Tibial artery (tissue), 4 donors: ENCODE measurements around the gene RASA1.

Experiments
- DNase-seq, 2 donors: peaks; one replicate each; pipeline ENCODE4 v3.0.0-alpha.2; 2019
- H3K27ac ChIP-seq, 2 donors: fragments of 200-600 bp; sonication (generic) in 1 of 2; 1 replicate in 1 of 2; 2 replicates in 1 of 2; pipeline ENCODE4 v1.5.1; 2018 to 2019; ENCODE audit warnings: mild to moderate bottlenecking in 1 of 2
- H3K27me3 ChIP-seq, 2 donors: fragments of 200-600 bp; sonication (generic) in 1 of 2; one replicate each; pipeline versions ENCODE4 v1.5.1 to v1.6.0; 2016 to 2019
- H3K36me3 ChIP-seq, 3 donors: fragments of 200-600 bp; sonication (generic) in 2 of 3; one replicate each; pipeline ENCODE4 v1.5.1; 2016 to 2019; ENCODE audit warnings: mild to moderate bottlenecking in 2 of 3
- H3K4me1 ChIP-seq, 4 donors: fragments of 200-600 bp; sonication (generic) in 2 of 4; 1 replicate in 3 of 4; 2 replicates in 1 of 4; pipeline ENCODE4 v1.5.1; 2016 to 2019
- H3K4me3 ChIP-seq, 2 donors: fragments of 200-600 bp; sonication (generic) in 1 of 2; 1 replicate in 1 of 2; 2 replicates in 1 of 2; pipeline ENCODE4 v1.5.1; 2018 to 2019; ENCODE audit warnings: mild to moderate bottlenecking in 2 of 2
- H3K9me3 ChIP-seq, 3 donors: fragments of 200-600 bp; sonication (generic) in 1 of 3; one replicate each; pipeline ENCODE4 v1.5.1; 2016 to 2019
- CTCF ChIP-seq, 2 experiments: fragments of 200-600 bp in 1 of 2; fragments of 450-650 bp in 1 of 2; IDR thresholded peaks; one replicate each; pipeline ENCODE4 v1.5.1; 2017 to 2019; ENCODE audit warnings: antibody characterized with exemption in 2 of 2, mild to moderate bottlenecking in 1 of 2, moderate library complexity in 1 of 2
- intact Hi-C: fragments of 100-400 bp; cut with DNase I; formaldehyde crosslinking; loops from one replicate; pipeline ENCODE4 v1.15.0; 2023; ENCODE audit warnings: low total_unique reads

RASA1 gene

DNA sequence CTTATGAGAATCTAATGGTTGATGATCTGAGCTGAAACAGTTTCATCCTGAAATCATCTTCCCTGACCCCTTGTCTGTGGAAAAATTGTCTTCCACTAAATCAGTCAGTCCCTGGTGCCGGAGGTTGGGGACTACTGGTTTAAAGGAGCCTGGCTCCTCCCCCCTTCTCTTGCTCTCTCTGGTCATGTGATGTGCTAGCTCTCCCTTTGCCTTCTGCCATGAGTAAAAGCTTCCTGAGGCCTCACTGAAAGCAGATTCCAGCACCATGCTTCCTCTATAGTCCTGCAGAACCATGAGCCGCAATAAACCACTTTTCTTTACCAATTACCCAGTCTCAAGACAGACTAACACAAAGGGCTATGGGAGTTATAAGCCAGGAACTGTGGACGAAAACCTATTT, 54.7 kb downstream of the RASA1 start:
- Histone ChIP-seq H3K27me3 (no peaks in the 10 kb centered on the region), H3K36me3 (peaks cover 0 to 14% (median 0%) of the 10 kb centered on the region in 3 donors), H3K4me1 (peaks cover 0 to 15% (median 2%) of the 10 kb centered on the region in 4 donors), H3K9me3 (no peaks in the 10 kb centered on the region), H3K27ac (no peak overlapping the region), H3K4me3 (no peak overlapping the region)
- no peak for TF ChIP-seq CTCF (IDR thresholded peaks at IDR 0.05)
- intact Hi-C loops: no loop called here
- no peak for DNase-seq

- Histone ChIP-seq H3K27me3 (no peaks in the 10 kb centered on the region), H3K4me3 (no peak overlapping the region), H3K27ac (no peak overlapping the region), H3K36me3 (peaks cover 0 to 2% (median 0%) of the 10 kb centered on the region in 3 donors), H3K9me3 (no peaks in the 10 kb centered on the region), H3K4me1 (peaks cover 0 to 21% (median 2%) of the 10 kb centered on the region in 4 donors)
- no peak for TF ChIP-seq CTCF (IDR thresholded peaks at IDR 0.05)
- intact Hi-C loops: no loop called here
- no peak for DNase-seq
These were observed 60.3 kb downstream of the RASA1 start for GRCh38 chr5:87327998-87328397.

- intact Hi-C loops: no loop called here
- Histone ChIP-seq H3K4me1 (peaks cover 0 to 21% (median 2%) of the 10 kb centered on the region in 4 donors), H3K36me3 (peaks cover 2 to 6% (median 6%) of the 10 kb centered on the region in 3 donors), H3K4me3 (no peak overlapping the region), H3K27me3 (no peaks in the 10 kb centered on the region), H3K27ac (no peak overlapping the region), H3K9me3 (no peaks in the 10 kb centered on the region)
- TF ChIP-seq CTCF (IDR thresholded peaks at IDR 0.05): no peak
- DNase-seq: no peak
These were observed 61.4 kb downstream of the RASA1 start for GRCh38 chr5:87329114-87329513.

- TF ChIP-seq CTCF (IDR thresholded peaks at IDR 0.05): no peak
- Histone ChIP-seq H3K9me3 (no peaks in the 10 kb centered on the region), H3K27me3 (no peaks in the 10 kb centered on the region), H3K4me3 (no peak overlapping the region), H3K27ac (no peak overlapping the region), H3K36me3 (peaks cover 11 to 20% (median 18%) of the 10 kb centered on the region in 3 donors), H3K4me1 (peaks cover 0 to 2% (median 0%) of the 10 kb centered on the region in 4 donors)
- DNase-seq: no peak
- intact Hi-C loops: no loop called here
These were observed 72.3 kb downstream of the RASA1 start for GRCh38 chr5:87339986-87340385.

GRCh38 chr5:87340716-87341115, 73.0 kb downstream of the RASA1 start:
- intact Hi-C loops: no loop called here
- no peak overlapping the region for H3K27ac ChIP-seq
- peaks cover 11 to 22% (median 19%) of the 10 kb centered on the region in 3 donors for H3K36me3 ChIP-seq
- no peaks in the 10 kb centered on the region for H3K9me3 ChIP-seq
- no peaks in the 10 kb centered on the region for H3K27me3 ChIP-seq
- no peak for TF ChIP-seq CTCF (IDR thresholded peaks at IDR 0.05)
- H3K4me1 ChIP-seq: peaks cover 0 to 2% (median 0%) of the 10 kb centered on the region in 4 donors
- no peak overlapping the region for H3K4me3 ChIP-seq
- no peak for DNase-seq

GRCh38 chr5:87347272-87347671, 79.6 kb downstream of the RASA1 start:
- no peak for TF ChIP-seq CTCF (IDR thresholded peaks at IDR 0.05)
- H3K27ac ChIP-seq: no peak overlapping the region
- intact Hi-C loops: no loop called here
- H3K9me3 ChIP-seq: no peaks in the 10 kb centered on the region
- H3K27me3 ChIP-seq: no peaks in the 10 kb centered on the region
- H3K36me3 ChIP-seq: peaks cover 16 to 19% (median 19%) of the 10 kb centered on the region in 3 donors
- peaks cover 0 to 6% (median 0%) of the 10 kb centered on the region in 4 donors for H3K4me1 ChIP-seq
- DNase-seq: no peak
- no peak overlapping the region for H3K4me3 ChIP-seq
